Activated CD8-positive, alpha-beta memory T cell treated with anti-CD3 and anti-CD28 coated beads, Interleukin-2, amount 50 U/mL, for 24 hours (primary cell): ENCODE data around the gene EWSR1.
"Not testable (repeated sequence)": the region's sequence is repeated elsewhere in the genome, so short reads cannot be mapped to it uniquely, and the experiment has no call there.

Experiments
- DNase-seq: peaks from one replicate; pipeline ENCODE4 v3.0.0-alpha.2; 2020; ENCODE audit errors: extremely low read depth

The EWSR1 gene

DNA sequence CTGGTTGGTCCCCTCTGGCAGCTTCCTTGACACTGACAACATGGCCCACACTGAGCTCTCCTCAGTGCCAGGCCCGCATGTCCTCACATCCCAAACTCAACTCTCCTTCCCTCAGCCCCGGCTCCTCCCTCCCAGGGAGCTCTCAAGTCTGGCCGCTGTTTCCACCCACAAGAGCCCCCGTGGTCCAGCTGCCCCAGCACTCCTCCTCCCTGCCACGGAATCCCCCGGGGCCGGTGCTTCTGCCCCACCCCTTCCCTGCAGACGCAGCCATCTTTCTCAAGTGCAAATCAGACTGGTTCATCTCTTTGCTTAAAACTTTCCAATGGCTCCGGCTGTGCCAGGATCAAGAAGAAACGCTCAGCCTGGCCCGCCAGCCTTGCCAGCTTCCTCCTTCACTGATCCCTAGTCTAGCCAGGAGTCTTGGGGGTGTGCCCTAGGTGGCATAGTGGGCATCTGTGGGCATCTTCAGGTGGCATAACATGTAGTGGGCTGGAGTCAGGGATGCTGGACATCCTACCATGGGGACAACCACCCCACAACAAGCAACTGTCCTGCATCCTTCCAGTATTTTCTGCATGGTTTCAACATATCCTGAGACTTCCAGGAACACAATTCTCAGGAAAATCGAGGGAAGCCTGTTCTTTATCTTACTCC lies 69.7 kb downstream of the EWSR1 start:
- DNase-seq: no peak

- DNase-seq: no peak
Observed at GRCh38 chr22:29338398-29338797, 70.3 kb downstream of the EWSR1 start.

GRCh38 chr22:29339381-29340235 lies 71.5 kb downstream of the EWSR1 start:
- no peak for DNase-seq

GRCh38 chr22:29340566-29340965 lies 72.5 kb downstream of the EWSR1 start:
- no peak for DNase-seq

DNA sequence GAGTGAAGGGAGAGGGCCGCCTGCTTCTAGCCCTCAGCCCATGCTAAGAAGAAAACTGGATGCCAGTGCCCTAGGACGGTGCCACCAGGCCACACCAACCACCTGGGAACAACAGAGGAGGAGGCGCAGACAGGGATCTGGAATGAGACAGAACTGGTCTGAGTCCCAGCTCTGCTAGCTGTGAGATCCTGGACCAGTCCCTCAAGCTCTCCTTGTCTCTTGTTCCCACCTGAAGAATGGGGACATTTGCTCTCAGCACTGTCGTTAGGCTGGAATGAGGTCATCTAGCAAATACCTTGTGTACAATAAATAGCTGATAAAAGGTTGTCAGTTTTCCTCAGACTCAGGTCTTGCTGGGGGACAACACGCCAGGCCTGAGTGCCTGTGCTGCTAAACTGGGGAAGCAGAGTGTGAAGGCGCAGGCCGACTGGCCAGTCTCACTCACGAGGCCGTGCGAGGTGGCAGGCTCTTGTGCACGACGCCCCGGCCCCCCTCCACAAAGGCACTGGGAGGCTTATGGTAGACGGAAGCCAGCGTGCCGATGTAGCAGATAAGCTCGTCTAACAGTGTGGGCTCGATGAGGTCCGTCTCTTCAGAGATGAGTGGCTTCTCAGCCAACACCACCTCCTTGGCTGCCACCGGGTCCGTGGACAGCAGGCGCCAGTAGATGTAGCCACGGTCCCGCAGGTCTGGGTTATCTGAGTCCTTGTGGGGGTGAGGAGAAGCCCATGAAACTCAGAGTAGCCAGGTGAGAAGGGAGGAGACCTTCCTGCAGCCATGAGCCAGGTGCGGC lies 73.2 kb downstream of the EWSR1 start:
- DNase-seq: no peak

GRCh38 chr22:29341849-29342127 lies 73.7 kb downstream of the EWSR1 start:
- no peak for DNase-seq

DNA sequence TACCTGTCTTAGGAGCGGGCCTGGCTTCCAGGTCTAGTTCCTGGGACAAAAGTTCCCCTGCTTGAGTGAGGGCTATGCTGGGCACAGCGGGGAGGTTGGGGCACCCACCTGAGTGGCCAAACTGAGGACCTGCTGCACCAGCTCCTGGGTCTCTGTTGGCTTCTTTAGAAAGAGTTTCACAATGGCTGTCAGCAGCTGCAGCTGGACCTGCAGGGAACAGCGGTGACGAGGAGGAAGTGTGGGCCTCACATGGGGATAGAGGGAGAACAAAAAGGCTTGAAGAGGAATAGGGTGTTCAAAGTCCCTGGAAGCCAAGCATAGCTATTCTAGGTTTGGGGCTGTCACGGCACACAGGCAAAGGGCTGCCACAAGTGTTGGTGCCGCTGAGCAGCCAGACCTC lies 74.1 kb downstream of the EWSR1 start:
- DNase-seq: no peak

DNA sequence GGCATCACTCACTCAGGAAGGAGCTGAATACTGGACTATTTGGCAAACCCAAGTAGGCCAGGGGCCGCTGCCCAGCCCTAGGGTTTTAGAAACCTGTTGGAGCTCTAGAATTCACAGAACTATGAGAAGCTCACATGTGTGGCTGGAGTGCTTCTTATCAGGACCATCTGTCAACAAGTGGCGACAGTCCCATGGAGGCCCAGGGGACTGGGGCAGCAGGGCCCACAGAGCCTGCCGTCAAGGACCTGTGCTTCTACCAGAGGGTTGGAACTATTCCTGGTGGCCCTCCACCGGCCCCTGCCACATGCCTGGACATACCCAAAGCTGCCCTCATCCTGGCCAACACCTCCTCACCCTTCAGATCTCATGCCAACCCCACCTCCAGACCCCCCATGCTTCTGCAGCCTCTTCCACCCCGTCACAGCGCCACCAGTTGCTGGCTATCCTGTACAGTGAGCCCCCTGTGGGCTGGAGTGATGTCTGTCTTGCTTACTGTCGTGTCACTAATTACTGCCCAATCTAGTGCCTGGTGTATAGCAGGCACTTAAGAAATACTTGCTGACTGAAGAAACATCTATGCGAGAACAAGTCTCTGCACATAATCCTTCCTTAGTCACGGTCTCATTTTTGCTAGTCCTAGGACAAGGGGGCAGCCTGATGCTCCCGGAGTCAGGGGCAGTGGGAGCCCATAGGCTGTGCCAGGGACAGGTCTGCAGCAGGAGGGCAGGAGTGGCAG lies 74.7 kb downstream of the EWSR1 start:
- no peak for DNase-seq

DNA sequence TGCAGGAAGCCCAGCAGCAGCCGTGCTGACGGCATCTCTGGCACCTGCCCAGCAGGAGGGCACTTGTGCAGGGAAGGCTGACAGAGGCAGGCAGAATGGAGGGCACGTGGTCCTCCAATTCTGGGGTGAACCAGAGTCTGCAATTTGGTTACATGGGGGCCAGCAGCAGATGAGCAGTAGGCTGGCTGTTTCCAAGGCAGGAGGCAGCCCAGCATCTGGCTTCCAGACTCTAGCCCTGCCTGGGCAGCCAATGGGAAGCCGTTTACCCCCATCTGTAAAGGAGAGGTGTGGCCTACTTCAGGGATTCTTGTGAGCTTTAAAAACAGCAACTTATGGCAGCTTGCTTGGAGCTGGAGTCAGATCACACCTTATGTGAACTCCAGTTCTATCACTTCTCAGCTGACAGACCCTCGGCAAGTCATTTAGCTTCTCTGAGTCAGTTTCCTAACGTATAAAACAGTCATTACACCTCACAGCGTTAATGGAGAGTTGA lies 75.3 kb downstream of the EWSR1 start:
- DNase-seq: no peak

DNA sequence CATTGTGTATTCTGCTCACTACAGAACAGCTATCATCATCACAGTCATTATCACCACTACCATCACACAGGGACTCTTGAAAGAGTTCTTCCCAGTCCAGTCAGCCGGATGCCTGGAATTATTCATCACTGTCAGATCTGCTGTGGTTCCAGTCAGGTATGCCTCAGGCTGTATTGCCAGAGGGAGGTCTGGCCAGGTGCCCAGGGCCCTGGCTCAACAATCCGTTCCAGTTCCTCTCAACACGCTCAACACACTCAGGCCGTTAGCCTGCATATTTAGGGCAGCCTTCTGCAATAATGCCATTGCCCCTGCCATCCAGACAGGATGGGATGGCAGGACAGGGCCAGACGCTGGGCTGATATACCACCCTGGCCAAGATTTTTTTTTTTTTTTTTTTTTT lies 76.1 kb downstream of the EWSR1 start:
- DNase-seq: no peak

DNA sequence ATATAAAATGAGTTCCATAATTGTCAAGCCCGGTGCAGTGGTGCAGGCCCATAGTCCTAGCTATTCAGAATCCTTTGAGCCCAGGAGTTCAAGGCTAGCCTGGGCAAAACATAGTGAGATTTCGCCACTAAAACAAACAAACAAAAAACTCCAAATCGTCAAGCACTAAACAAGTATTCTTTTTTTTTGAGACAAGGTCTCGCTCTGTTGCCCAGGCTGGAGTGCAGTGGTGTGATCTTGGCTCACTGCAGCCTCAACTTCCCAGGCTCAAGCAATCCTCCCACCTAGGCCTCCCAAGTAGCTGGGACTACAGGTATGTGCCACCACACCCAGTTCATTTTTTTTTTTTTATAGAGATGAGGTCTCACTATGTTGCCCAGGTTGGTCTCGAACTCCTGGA lies 76.8 kb downstream of the EWSR1 start:
- not testable (repeated sequence) for DNase-seq

DNA sequence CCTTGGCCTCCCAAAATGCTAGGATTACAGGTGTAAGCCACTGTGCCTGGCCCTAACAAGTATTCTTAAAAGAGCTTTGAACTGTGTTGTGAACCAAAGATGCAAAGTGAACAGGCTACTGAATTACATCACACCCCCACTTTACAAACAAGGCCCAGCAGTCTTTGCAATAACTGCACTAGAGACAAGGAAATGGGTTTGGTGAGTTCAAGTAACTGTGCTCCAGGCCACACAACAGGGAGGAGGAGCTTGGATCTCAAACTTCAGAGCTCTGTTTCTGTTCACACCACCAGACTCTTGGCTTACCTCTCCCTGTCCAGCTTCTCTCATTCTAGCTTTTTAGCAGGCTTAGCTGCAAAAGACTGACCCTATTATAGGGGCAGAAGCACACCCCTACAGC lies 77.9 kb downstream of the EWSR1 start:
- no peak for DNase-seq

- DNase-seq: no peak
Observed at GRCh38 chr22:29346659-29347058, 78.6 kb downstream of the EWSR1 start.

- no peak for DNase-seq
Observed at GRCh38 chr22:29348041-29348440, 80.0 kb downstream of the EWSR1 start.

DNA sequence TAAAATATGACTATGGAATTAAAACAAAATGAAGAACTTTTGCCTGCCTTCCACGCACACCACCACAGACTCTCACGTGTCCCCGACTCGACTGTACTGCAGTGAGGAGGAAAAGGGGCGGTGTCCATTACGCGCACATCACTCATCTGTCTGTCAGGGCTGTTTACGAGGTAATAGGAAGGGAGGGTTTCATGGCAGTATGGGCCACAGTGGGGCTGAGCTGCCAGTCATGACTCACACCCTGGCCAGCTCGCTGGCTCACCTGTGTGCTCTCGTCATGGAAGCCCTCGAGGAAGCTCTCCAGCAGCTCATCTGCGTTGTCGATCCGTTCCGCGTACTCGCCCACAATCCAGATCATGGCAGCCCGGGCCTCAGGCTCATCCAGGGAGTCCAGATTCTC lies 80.9 kb downstream of the EWSR1 start:
- no peak for DNase-seq
